GM19452 (cell line): ENCODE results near the gene KBTBD4.

ENCODE experiments used
- ATAC-seq: cut with Tn5 transposase; IDR thresholded peaks from one replicate; pipeline ENCODE4 v1.9.1; 2021; ENCODE audit not compliant: unreplicated experiment

Gene KBTBD4

GRCh38 chr11:47578524-47579494 is at the start of gene KBTBD4, which contains the start of gene NDUFS3:
Gene KBTBD4 (minus strand): TSS chr11:47578970. CDS start chr11:47578951, 19 bp downstream.
Gene NDUFS3 (plus strand): TSS chr11:47579074. CDS start chr11:47579092, 18 bp downstream.
- ATAC-seq, result peak; percentile 89

GRCh38 chr11:47628026-47628425 is 49.3 kb upstream of the KBTBD4 start:
- no peak for ATAC-seq

GRCh38 chr11:47626234-47626633 is 47.5 kb upstream of the KBTBD4 start:
- no peak for ATAC-seq

- no peak for ATAC-seq
Observed at GRCh38 chr11:47620836-47621378, 42.1 kb upstream of the KBTBD4 start.

GRCh38 chr11:47617417-47617809 is 38.6 kb upstream of the KBTBD4 start:
- ATAC-seq, result no peak

GRCh38 chr11:47616726-47617416 is 38.1 kb upstream of the KBTBD4 start:
- no peak for ATAC-seq

- ATAC-seq, result no peak
Observed at GRCh38 chr11:47615249-47615648, 36.5 kb upstream of the KBTBD4 start.

GRCh38 chr11:47611348-47611794 is 32.6 kb upstream of the KBTBD4 start:
- ATAC-seq, result peak; percentile 80

GRCh38 chr11:47609675-47610074 is 30.9 kb upstream of the KBTBD4 start:
- ATAC-seq, result no peak

- no peak for ATAC-seq
Observed at GRCh38 chr11:47607380-47607779, 28.6 kb upstream of the KBTBD4 start.

GRCh38 chr11:47606731-47607130 is 28.0 kb upstream of the KBTBD4 start:
- ATAC-seq, result no peak

GRCh38 chr11:47605921-47606320 is 27.2 kb upstream of the KBTBD4 start:
- ATAC-seq, result no peak

- no peak for ATAC-seq
Observed at GRCh38 chr11:47603295-47603694, 24.5 kb upstream of the KBTBD4 start.

- ATAC-seq, result no peak
Observed at GRCh38 chr11:47599902-47600301, 21.1 kb upstream of the KBTBD4 start.

GRCh38 chr11:47595967-47596366 is 17.2 kb upstream of the KBTBD4 start:
- no peak for ATAC-seq

GRCh38 chr11:47595029-47595428 is 16.3 kb upstream of the KBTBD4 start:
- ATAC-seq, result no peak

GRCh38 chr11:47593934-47594855 is 15.4 kb upstream of the KBTBD4 start, which contains the start of gene C1QTNF4:
Gene C1QTNF4 (minus strand): TSS chr11:47594411. CDS start chr11:47590810, 3,601 bp downstream.
- ATAC-seq, result no peak

GRCh38 chr11:47593492-47593933 is 14.7 kb upstream of the KBTBD4 start:
- no peak for ATAC-seq

- no peak for ATAC-seq
Observed at GRCh38 chr11:47592970-47593369, 14.2 kb upstream of the KBTBD4 start.

GRCh38 chr11:47592251-47592650 is 13.5 kb upstream of the KBTBD4 start:
- ATAC-seq, result no peak
